DOHH2 (cell line): ENCODE measurements around the gene HOXC6.

Experiments
- EZH2phosphoT487 ChIP-seq: fragments of 200-600 bp; sonication (generic); IDR thresholded peaks from 2 replicates; pipeline ENCODE4 v1.6.1; 2017; ENCODE audit warnings: borderline replicate concordance, mild to moderate bottlenecking, antibody characterized with exemption, low read length, moderate library complexity, mixed read lengths
- TF ChIP-seq, protein P1 (sequence below): fragments of 200-600 bp; sonication (generic); IDR thresholded peaks from one replicate; pipeline ENCODE4 v1.5.1; 2014; ENCODE audit warnings: antibody characterized with exemption, mild to moderate bottlenecking, low read depth, low read length; ENCODE audit not compliant: poor library complexity, severe bottlenecking

DNA sequence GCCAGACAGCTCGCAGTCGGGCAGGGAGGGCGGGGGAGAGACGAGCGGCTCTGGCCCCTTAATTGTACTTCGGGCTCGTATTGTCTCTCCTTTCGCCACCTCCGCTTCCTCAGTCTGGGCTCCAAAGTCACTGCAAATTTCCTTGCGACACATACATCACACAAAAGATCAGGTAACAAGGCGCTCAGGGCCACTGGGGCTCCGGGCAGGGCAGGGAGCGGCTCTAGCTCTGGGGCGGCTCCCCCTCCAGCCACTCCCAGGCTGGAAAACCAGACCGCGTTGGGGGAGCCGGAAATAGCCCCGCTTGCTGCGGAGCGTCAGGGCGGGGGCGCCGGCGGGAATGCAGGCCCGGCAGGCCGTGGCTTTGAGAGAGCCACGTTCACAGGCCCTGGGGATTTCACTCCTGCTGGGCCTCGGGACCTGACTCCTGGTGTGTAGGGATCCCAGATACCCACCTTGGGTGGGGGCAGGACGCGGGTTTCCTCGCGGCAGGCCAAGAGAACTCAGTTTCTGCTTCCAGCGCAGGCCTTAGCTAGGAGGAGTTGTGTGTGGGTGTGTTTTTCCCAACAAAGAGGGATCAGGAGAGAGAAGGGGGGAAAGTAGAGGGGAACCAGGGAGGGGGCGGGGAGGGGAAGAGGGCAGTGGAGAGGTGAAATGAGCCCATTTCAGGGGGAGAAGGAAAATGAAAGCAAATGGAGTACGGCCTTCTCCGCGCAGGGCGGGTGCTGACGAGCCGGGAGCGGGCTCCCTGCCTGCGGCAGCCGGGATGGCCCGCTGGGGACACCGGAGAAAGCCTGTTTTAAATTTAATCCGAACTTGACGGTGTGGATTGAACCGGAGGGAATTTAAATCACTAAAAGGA, 32.6 kb upstream of the HOXC6 start:
- TF ChIP-seq, protein P1, sequence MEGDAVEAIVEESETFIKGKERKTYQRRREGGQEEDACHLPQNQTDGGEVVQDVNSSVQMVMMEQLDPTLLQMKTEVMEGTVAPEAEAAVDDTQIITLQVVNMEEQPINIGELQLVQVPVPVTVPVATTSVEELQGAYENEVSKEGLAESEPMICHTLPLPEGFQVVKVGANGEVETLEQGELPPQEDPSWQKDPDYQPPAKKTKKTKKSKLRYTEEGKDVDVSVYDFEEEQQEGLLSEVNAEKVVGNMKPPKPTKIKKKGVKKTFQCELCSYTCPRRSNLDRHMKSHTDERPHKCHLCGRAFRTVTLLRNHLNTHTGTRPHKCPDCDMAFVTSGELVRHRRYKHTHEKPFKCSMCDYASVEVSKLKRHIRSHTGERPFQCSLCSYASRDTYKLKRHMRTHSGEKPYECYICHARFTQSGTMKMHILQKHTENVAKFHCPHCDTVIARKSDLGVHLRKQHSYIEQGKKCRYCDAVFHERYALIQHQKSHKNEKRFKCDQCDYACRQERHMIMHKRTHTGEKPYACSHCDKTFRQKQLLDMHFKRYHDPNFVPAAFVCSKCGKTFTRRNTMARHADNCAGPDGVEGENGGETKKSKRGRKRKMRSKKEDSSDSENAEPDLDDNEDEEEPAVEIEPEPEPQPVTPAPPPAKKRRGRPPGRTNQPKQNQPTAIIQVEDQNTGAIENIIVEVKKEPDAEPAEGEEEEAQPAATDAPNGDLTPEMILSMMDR = no peak
- peak; percentile 83 for TF ChIP-seq EZH2phosphoT487
